Keratinocyte (primary cell): ENCODE measurements around the gene PHLPP1. TPM values are rescaled to one million over a fixed set of nuclear protein-coding genes. Genes with fewer than 3 reads are reported as not detected.

Experiments used
- DNase-seq: peaks from one replicate; pipeline ENCODE4 v3.0.0-alpha.2; 2011; ENCODE audit warnings: low read depth, missing footprints, low spot score
- FAIRE-seq: peaks from 2 replicates; lab custom pipeline; 2011; peaks lifted over from hg19 to GRCh38; lab: Jason Lieb, UNC
- H2AFZ ChIP-seq: 2 replicates; pipeline ENCODE4 v1.6.0; 2012; ENCODE audit warnings: low read length, control low read depth, inconsistent platforms; ENCODE audit not compliant: control insufficient read depth
- H3K27ac ChIP-seq: 2 replicates; pipeline ENCODE4 v1.5.1; 2011; ENCODE audit warnings: low read length; ENCODE audit not compliant: control insufficient read depth, insufficient read depth
- H3K27me3 ChIP-seq: 3 replicates; pipeline ENCODE4 v1.6.0; 2011; ENCODE audit warnings: low read length; ENCODE audit not compliant: control insufficient read depth, insufficient read depth; ENCODE audit errors: extremely low read depth
- H3K36me3 ChIP-seq, 2 experiments: 2 replicates in 1 of 2; 3 replicates in 1 of 2; pipeline ENCODE4 v1.5.1; 2011; ENCODE audit warnings: low read length in 2 of 2, mild to moderate bottlenecking in 1 of 2; ENCODE audit not compliant: control insufficient read depth in 2 of 2, insufficient read depth in 2 of 2; ENCODE audit errors: extremely low read depth in 1 of 2
- H3K4me1 ChIP-seq: 3 replicates; pipeline ENCODE4 v1.5.1; 2011; ENCODE audit warnings: low read length; ENCODE audit not compliant: control insufficient read depth, insufficient read depth; ENCODE audit errors: extremely low read depth
- H3K4me2 ChIP-seq: 3 replicates; pipeline ENCODE4 v1.6.0; 2011; ENCODE audit warnings: low read depth, low read length; ENCODE audit not compliant: control insufficient read depth, insufficient read depth; ENCODE audit errors: extremely low read depth
- H3K4me3 ChIP-seq, 3 experiments: fragments of 200-600 bp in 1 of 3; sonication (generic) in 1 of 3; 2 replicates in 2 of 3; 3 replicates in 1 of 3; pipeline ENCODE4 v1.5.1; 2011 to 2016; ENCODE audit warnings: low read length in 3 of 3, mild to moderate bottlenecking in 3 of 3, control low read depth in 2 of 3, inconsistent platforms in 1 of 3, low read depth in 1 of 3, mixed read lengths in 1 of 3, mixed run types in 1 of 3, moderate library complexity in 1 of 3; ENCODE audit not compliant: control insufficient read depth in 2 of 3, insufficient read depth in 2 of 3; ENCODE audit errors: extremely low read depth in 1 of 3
- H3K79me2 ChIP-seq: 2 replicates; pipeline ENCODE4 v1.6.0; 2012; ENCODE audit warnings: low read length; ENCODE audit not compliant: control insufficient read depth, insufficient read depth
- H3K9ac ChIP-seq: 3 replicates; pipeline ENCODE4 v1.6.0; 2011; ENCODE audit warnings: low read length; ENCODE audit not compliant: control insufficient read depth, insufficient read depth; ENCODE audit errors: extremely low read depth
- H3K9me1 ChIP-seq: 3 replicates; pipeline ENCODE4 v1.6.0; 2011; ENCODE audit warnings: low read length; ENCODE audit not compliant: control insufficient read depth, insufficient read depth; ENCODE audit errors: extremely low read depth
- H3K9me3 ChIP-seq: 2 replicates; pipeline ENCODE4 v1.5.1; 2012; ENCODE audit warnings: low read depth, low read length; ENCODE audit not compliant: control insufficient read depth
- H4K20me1 ChIP-seq: 3 replicates; pipeline ENCODE4 v1.6.0; 2011; ENCODE audit warnings: low read length; ENCODE audit not compliant: control insufficient read depth, insufficient read depth; ENCODE audit errors: extremely low read depth
- CTCF ChIP-seq, 3 experiments: IDR thresholded peaks in 1 of 3; conservative IDR thresholded peaks in 1 of 3; optimal IDR thresholded peaks in 1 of 3; 2 replicates in 2 of 3; 3 replicates in 1 of 3; pipeline versions ENCODE3 to v1.5.1; 2011; ENCODE audit warnings: low read length in 3 of 3, mild to moderate bottlenecking in 3 of 3, moderate library complexity in 2 of 3, control low read depth in 1 of 3, inconsistent platforms in 1 of 3; ENCODE audit not compliant: insufficient read depth in 2 of 3; ENCODE audit errors: extremely low read depth in 1 of 3
- EZH2 ChIP-seq: IDR thresholded peaks from one replicate; pipeline ENCODE4 v1.6.1; 2012; ENCODE audit warnings: inconsistent platforms, mild to moderate bottlenecking, low read length, moderate library complexity
- dilution Hi-C: fragments of 300-500 bp; cut with MboI; formaldehyde crosslinking; loops from one replicate; pipeline ENCODE4 v1.7.0; 2020; ENCODE audit warnings: low sequenced_read_pairs; ENCODE audit not compliant: extremely low pct_ligation_motif_present
- polyA plus RNA-seq, 5 experiments: library from polyadenylated mRNA; depleted of rRNA in 3 of 5; stranded (reverse) in 3 of 5; stranded (forward) in 1 of 5; unstranded in 1 of 5; fragments of >200 nt; gene quantifications; 1 replicate in 1 of 5; 2 replicates in 3 of 5; 3 replicates in 1 of 5; pipeline versions ENCODE4 v1.2.1 to v1.2.3, GENCODE V29; 2011 to 2012; ENCODE audit warnings: missing spikeins in 2 of 5, low read depth in 1 of 5, low replicate concordance in 1 of 5

PHLPP1 gene
- polyA plus RNA-seq, 1 donor (not counting 4 experiments of a cell fraction or from before 2014, with no cell fraction given) = 8.4 TPM

DNA sequence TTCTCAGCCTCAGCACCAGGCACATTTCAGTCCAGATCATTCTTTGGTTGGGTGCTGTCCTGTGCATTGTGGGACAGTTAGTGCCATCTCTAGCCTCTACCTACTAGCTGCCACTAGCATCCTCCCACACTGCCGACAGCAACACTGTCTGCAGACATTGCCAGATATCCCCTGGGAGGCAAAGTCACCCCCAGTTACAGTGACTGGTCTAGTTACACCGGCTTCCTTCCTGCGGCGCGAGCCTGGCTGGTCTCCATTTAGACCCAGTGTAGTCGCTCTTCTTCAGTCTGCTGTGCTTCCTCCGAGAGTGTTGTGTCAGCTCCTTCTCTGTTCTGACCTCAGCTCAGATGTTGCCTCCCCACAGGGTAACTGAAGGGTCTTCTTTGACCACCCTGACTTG lies 283.1 kb downstream of the PHLPP1 start:
- no peaks in the 10 kb centered on the region for H3K36me3 ChIP-seq
- peaks cover 3% of the 10 kb centered on the region for H3K27me3 ChIP-seq
- H3K9me3 ChIP-seq = no peaks in the 10 kb centered on the region
- no peak overlapping the region for H3K4me2 ChIP-seq
- H3K79me2 ChIP-seq = no peaks in the 10 kb centered on the region
- no peaks in the 10 kb centered on the region for H4K20me1 ChIP-seq
- no peak overlapping the region for H3K27ac ChIP-seq
- H3K9ac ChIP-seq = no peak overlapping the region
- dilution Hi-C loops = no loop called here
- no peaks in the 10 kb centered on the region for H3K9me1 ChIP-seq
- no peak overlapping the region for H2AFZ ChIP-seq
- H3K4me1 ChIP-seq = no peaks in the 10 kb centered on the region
- TF ChIP-seq EZH2 (no peak), CTCF (optimal IDR thresholded peaks at IDR 0.05 in 1 of 3, IDR thresholded peaks at IDR 0.05 in 1 of 3, conservative IDR thresholded peaks at IDR 0.05 in 1 of 3; ENCODE audit: extremely low read depth in 1 of 3, insufficient read depth in 2 of 3, low read length in 3 of 3) (no peak)
- no peak for FAIRE-seq
- no peak for DNase-seq
- H3K4me3 ChIP-seq = no peak overlapping the region

DNA sequence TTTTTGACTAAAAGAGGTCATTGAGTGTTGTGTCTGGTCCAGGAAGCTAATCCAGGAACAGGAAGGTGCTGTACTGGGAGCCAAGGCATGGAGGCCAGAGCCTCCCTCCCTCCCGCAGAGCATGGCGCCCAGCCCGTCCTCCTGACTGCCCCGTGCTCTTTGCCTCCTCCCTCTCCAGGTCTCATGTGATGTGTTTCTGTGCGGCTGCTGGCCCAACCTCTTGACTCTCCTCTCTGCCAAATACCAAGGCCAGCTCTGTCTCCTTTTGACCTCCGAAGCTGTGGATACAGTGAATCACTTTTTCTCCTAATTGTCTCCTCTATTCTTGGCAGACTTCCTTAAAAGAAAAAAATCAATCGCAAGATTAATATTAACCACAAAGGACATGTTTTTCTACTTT lies 284.1 kb downstream of the PHLPP1 start:
- no peaks in the 10 kb centered on the region for H3K79me2 ChIP-seq
- no peak overlapping the region for H2AFZ ChIP-seq
- DNase-seq (no peak), FAIRE-seq (no peak)
- H3K27me3 ChIP-seq = peaks cover 3% of the 10 kb centered on the region
- dilution Hi-C loops = no loop called here
- no peak overlapping the region for H3K4me2 ChIP-seq
- no peak overlapping the region for H3K9ac ChIP-seq
- no peaks in the 10 kb centered on the region for H3K36me3 ChIP-seq
- no peak overlapping the region for H3K27ac ChIP-seq
- no peak overlapping the region for H3K4me3 ChIP-seq
- no peaks in the 10 kb centered on the region for H3K9me1 ChIP-seq
- H3K9me3 ChIP-seq = no peaks in the 10 kb centered on the region
- TF ChIP-seq EZH2 (no peak), CTCF (optimal IDR thresholded peaks at IDR 0.05 in 1 of 3, IDR thresholded peaks at IDR 0.05 in 1 of 3, conservative IDR thresholded peaks at IDR 0.05 in 1 of 3; ENCODE audit: extremely low read depth in 1 of 3, insufficient read depth in 2 of 3, low read length in 3 of 3) (no peak)
- no peaks in the 10 kb centered on the region for H3K4me1 ChIP-seq
- H4K20me1 ChIP-seq = no peaks in the 10 kb centered on the region
